ENCODE measurements around the gene NTM.

DNA sequence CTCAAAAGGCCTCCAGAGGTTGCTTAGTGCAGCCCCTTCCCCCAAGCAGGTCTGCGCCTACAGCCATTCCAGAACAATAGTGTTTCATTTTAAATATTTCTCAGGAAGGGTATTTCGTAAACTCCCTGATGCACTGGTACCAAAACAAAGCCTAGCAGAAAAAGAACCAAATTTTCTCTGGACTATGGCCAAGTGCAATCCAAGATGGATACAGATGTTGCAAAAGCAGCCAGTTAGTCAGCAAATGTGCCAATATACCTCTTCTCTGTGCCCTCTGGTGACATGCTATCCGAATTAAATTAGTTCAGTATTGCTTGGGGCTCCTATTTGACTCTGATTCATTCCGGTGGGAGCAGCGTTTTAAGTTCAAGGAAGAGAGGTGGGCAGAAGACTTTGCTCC, 247.8 kb downstream of the NTM start:
- TF ChIP-seq EZH2 (IDR thresholded peaks at IDR 0.05; ENCODE audit: insufficient read depth, poor library complexity, severe bottlenecking) (no peak), EZH2phosphoT487 (IDR thresholded peaks at IDR 0.05; ENCODE audit: insufficient read depth, low read depth) (no peak)

Data from GM23248 (cell line).